Ovary (tissue), 9 donors: ENCODE measurements around the gene SUGCT. TPM values are rescaled to one million over a fixed set of nuclear protein-coding genes. Genes with fewer than 3 reads are reported as not detected.

Experiments
- DNase-seq, 5 donors: peaks; one replicate each; pipeline ENCODE4 v3.0.0-alpha.2; 2019 to 2020
- H3K27ac ChIP-seq, 2 donors: fragments of 200-600 bp; one replicate each; pipeline versions ENCODE4 v1.5.1 to v1.8.0; 2019 to 2022
- H3K27me3 ChIP-seq: fragments of 200-600 bp; one replicate; pipeline ENCODE4 v1.8.0; 2022
- H3K36me3 ChIP-seq: fragments of 200-600 bp; sonication (generic); one replicate; pipeline ENCODE4 v1.5.1; 2019
- H3K4me1 ChIP-seq: one replicate; pipeline ENCODE4 v1.8.1; 2013; ENCODE audit warnings: mild to moderate bottlenecking, moderate library complexity; ENCODE audit not compliant: insufficient read depth
- H3K4me3 ChIP-seq: fragments of 200-600 bp; sonication (generic); one replicate; pipeline ENCODE4 v1.5.1; 2017
- H3K9me3 ChIP-seq, 2 donors: fragments of 200-600 bp in 1 of 2; sonication (generic) in 1 of 2; one replicate each; pipeline versions ENCODE4 v1.5.1 to v1.8.1; 2013 to 2019; ENCODE audit warnings: mild to moderate bottlenecking in 1 of 2, moderate library complexity in 1 of 2
- EP300 ChIP-seq: sonication (generic); formaldehyde crosslinking; IDR thresholded peaks from one replicate; pipeline ENCODE4 v1.6.1; 2017; ENCODE audit warnings: antibody characterized with exemption
- POLR2A ChIP-seq: fragments of 450-650 bp; IDR thresholded peaks from one replicate; pipeline ENCODE4 v1.6.1; 2017; ENCODE audit warnings: antibody characterized with exemption, mild to moderate bottlenecking, moderate library complexity
- WGBS, 3 donors: extraction: QIAGEN DNeasy Blood & Tissue Kit in 1 of 3; methylation state at CpG; one replicate each; pipeline versions ENCODE4 v1.1.5 to v1.1.7; 2013 to 2017; 5-methylcytosine and 5-hydroxymethylcytosine counted together
- intact Hi-C, 4 donors: fragments of 100-400 bp; cut with DNase I; formaldehyde crosslinking; loops; one replicate each; pipeline versions ENCODE4 v1.11.0 to v1.15.1; 2022 to 2023
- polyA plus RNA-seq, 2 donors: library from polyadenylated mRNA; stranded (reverse); fragments of 200-250 nt in 1 of 2; fragments of 350-450 nt in 1 of 2; fragmentation: Illumina TruSeq in 1 of 2; extraction: RNeasy Lipid Tissue Mini Kit (QIAGEN cat#74804) in 1 of 2; gene quantifications; one replicate each; pipeline ENCODE4 v1.2.3, GENCODE V29; 2013 to 2014
- total RNA-seq, 7 donors: library from RNA; depleted of rRNA in 2 of 7; stranded (reverse); fragments of >200 nt in 2 of 7; fragmentation: NEBNext Ultra II Directional in 3 of 7; extraction: Animal tissue kit (Norgen Biotek cat#: 25700) in 3 of 7; gene quantifications; one replicate each; pipeline versions ENCODE4 v1.1.0 to v1.2.4, GENCODE V29; 2016 to 2023
- TF ChIP-seq, protein P1 (sequence below), 3 donors: fragments of 450-650 bp in 2 of 3; fragments of 200-600 bp in 1 of 3; IDR thresholded peaks; one replicate each; pipeline versions ENCODE4 v1.5.1 to v1.8.0; 2016 to 2022; ENCODE audit warnings: antibody characterized with exemption in 3 of 3, mild to moderate bottlenecking in 1 of 3
- donor health status: DM: no; HTN: no; CAD: no; lungs with moderate emphysema.
- donor health status: DM: no; HTN: no; CAD: no.
- donor health status: Bipolar disorder and iron deficiency.
- donor health status: DM: yes; HTN: yes; CAD: no.
- donor health status: DM: no; HTN: no; CAD: no.
- donor health status: DM: yes; HTN: yes; CAD: no.

Gene SUGCT
- total and polyA plus RNA-seq, 9 donors = 3.4 to 9.3 (median 7.8) TPM

- TF ChIP-seq, protein P1, sequence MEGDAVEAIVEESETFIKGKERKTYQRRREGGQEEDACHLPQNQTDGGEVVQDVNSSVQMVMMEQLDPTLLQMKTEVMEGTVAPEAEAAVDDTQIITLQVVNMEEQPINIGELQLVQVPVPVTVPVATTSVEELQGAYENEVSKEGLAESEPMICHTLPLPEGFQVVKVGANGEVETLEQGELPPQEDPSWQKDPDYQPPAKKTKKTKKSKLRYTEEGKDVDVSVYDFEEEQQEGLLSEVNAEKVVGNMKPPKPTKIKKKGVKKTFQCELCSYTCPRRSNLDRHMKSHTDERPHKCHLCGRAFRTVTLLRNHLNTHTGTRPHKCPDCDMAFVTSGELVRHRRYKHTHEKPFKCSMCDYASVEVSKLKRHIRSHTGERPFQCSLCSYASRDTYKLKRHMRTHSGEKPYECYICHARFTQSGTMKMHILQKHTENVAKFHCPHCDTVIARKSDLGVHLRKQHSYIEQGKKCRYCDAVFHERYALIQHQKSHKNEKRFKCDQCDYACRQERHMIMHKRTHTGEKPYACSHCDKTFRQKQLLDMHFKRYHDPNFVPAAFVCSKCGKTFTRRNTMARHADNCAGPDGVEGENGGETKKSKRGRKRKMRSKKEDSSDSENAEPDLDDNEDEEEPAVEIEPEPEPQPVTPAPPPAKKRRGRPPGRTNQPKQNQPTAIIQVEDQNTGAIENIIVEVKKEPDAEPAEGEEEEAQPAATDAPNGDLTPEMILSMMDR (IDR thresholded peaks at IDR 0.05) = no peak
- TF ChIP-seq POLR2A (no peak), EP300 (no peak)
- Histone ChIP-seq H3K4me3 (no peak overlapping the region), H3K27ac (no peak overlapping the region), H3K4me1 (no peaks in the 10 kb centered on the region), H3K36me3 (no peaks in the 10 kb centered on the region), H3K9me3 (no peaks in the 10 kb centered on the region), H3K27me3 (no peaks in the 10 kb centered on the region)
- 87 to 93% (median 89%) methylated on average over 4 of the region's 4 CpGs for WGBS, 3 donors
- no peak for DNase-seq
- intact Hi-C loops = no loop called here
Measured at GRCh38 chr7:40610461-40610860, 475.7 kb downstream of the SUGCT start.

GRCh38 chr7:40611095-40611871 lies 476.5 kb downstream of the SUGCT start:
- TF ChIP-seq POLR2A (no peak), EP300 (no peak)
- TF ChIP-seq, protein P1 (IDR thresholded peaks at IDR 0.05) = no peak
- Histone ChIP-seq H3K27ac (no peak overlapping the region), H3K36me3 (no peaks in the 10 kb centered on the region), H3K4me3 (no peak overlapping the region), H3K4me1 (no peaks in the 10 kb centered on the region), H3K27me3 (no peaks in the 10 kb centered on the region), H3K9me3 (no peaks in the 10 kb centered on the region)
- DNase-seq = no peak
- 88 to 89% (median 88%) methylated on average over 2 of the region's 2 CpGs for WGBS, 3 donors
- intact Hi-C loops = no loop called here

- H3K27me3 ChIP-seq = no peaks in the 10 kb centered on the region
- H3K36me3 ChIP-seq = no peaks in the 10 kb centered on the region
- TF ChIP-seq POLR2A (no peak), EP300 (no peak)
- TF ChIP-seq, protein P1 (IDR thresholded peaks at IDR 0.05) = no peak
- no peak overlapping the region for H3K27ac ChIP-seq
- 75 to 87% (median 81%) methylated on average over 2 of the region's 2 CpGs for WGBS, 3 donors
- H3K4me3 ChIP-seq = no peak overlapping the region
- no peaks in the 10 kb centered on the region for H3K9me3 ChIP-seq
- no peak for DNase-seq
- intact Hi-C loops = no loop called here
- no peaks in the 10 kb centered on the region for H3K4me1 ChIP-seq
Measured at GRCh38 chr7:40612298-40612697, 477.5 kb downstream of the SUGCT start.

GRCh38 chr7:40619647-40620046 lies 484.8 kb downstream of the SUGCT start:
- H3K27me3 ChIP-seq = no peaks in the 10 kb centered on the region
- H3K36me3 ChIP-seq = no peaks in the 10 kb centered on the region
- no peak overlapping the region for H3K4me3 ChIP-seq
- intact Hi-C loops = no loop called here
- 38 to 61% (median 45%) methylated on average over 1 of the region's 1 CpG for WGBS, 3 donors
- TF ChIP-seq EP300 (no peak), POLR2A (no peak)
- TF ChIP-seq, protein P1 (IDR thresholded peaks at IDR 0.05) = no peak
- DNase-seq = no peak
- no peak overlapping the region for H3K27ac ChIP-seq
- H3K4me1 ChIP-seq = peaks cover 3% of the 10 kb centered on the region
- no peaks in the 10 kb centered on the region for H3K9me3 ChIP-seq
